ENCODE results near the gene MTERF4.

MTERF4 gene, protein sequence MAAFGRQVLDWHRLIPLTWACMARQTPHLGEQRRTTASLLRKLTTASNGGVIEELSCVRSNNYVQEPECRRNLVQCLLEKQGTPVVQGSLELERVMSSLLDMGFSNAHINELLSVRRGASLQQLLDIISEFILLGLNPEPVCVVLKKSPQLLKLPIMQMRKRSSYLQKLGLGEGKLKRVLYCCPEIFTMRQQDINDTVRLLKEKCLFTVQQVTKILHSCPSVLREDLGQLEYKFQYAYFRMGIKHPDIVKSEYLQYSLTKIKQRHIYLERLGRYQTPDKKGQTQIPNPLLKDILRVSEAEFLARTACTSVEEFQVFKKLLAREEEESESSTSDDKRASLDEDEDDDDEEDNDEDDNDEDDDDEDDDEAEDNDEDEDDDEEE

DNA sequence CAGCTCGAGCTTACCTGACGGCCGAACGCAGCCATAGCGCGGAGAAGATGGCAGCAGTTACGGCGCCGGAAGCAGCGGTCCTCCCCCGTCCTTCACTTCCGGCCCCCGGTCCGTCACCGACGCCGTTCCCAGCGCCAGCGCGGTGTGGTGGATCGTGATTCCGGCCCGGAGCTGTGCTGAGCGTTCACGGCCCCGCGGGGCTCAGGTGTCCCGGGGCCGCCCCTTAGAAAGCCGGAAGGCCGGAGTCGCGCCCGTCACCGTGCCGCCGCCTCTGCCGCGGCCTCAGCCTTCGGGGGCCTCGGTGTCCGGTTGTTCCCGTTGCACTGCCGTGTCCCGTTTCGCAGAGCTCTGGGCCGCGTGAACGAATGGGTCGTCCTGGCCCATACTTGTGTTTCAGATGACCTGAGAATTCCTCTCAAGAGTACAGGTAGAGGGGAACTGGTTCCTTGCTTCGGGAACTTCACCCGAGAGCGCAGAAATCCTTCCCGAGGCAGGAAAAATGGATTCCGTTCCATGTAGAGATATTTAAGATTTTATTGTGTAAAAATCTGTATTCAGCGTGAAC, at the start of gene MTERF4:
Gene MTERF4 (minus strand): TSS at position 49 of the 565 bp plus-strand sequence. CDS start 14 bp downstream, at position 35.
- peak; percentile 78 to 93 for DNase-seq (ENCODE audit: low spot score in 2 of 2)
- H3K9me3 Mint-ChIP-seq, result no peaks in the 10 kb centered on the region
- peaks cover 30% of the 10 kb centered on the region for H3K4me1 Mint-ChIP-seq
- peak; percentile 99 for ATAC-seq
- peak within 1 kb of the TSS; percentile 97 for H3K27ac Mint-ChIP-seq
- peak within 1 kb of the TSS; percentile 88 for H3K4me3 Mint-ChIP-seq
- H3K36me3 Mint-ChIP-seq, result peaks cover 45% of the 10 kb centered on the region

DNA sequence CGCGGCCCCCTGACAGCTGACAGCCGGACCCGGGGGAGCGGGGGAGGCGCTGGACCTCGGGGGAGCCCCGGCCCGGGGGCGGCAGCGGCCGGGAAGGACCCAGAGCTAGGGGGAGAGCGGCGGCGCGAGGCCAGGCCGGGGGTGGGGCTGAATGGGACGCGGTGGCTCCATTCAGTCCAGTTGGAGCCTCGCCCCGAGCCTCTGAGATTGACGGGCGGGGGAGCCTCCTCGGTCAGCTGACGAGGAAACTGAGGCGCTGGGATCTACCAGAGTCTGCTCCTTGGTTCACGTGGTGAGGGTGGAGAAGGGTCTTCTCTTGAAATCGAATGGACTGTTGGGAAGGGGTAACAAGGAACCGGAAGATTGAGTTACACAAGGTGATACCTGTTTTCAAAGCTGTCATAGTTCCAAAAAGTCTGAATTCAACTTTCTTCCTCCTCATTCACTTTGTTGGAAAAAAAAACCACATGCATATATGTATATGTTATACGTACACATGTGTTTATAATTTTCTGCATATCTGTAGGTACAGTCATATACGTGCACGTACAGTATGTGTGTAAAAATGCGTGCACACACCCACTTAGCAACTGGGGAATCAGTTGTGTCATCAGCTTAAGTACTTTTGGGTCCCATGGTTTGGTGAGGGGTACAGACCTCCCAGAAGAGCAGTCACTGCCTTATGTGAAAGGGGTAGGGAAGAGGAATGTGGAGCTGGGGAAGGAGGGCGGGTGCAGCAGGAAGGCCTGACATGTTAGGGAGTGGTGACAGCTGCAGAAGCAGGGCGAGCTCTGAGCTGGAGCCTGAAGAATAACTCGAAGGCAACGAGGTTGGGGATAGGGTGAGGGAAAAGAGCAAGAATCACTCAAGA, 48.8 kb upstream of the MTERF4 start:
- H3K36me3 Mint-ChIP-seq, result peaks cover 43% of the 10 kb centered on the region
- H3K9me3 Mint-ChIP-seq, result no peaks in the 10 kb centered on the region
- H3K4me3 Mint-ChIP-seq, result peak overlapping the region; percentile 99
- DNase-seq (ENCODE audit: low spot score in 2 of 2) (no peak), ATAC-seq (no peak)
- peak overlapping the region; percentile 95 for H3K27ac Mint-ChIP-seq
- H3K4me1 Mint-ChIP-seq, result peaks cover 50% of the 10 kb centered on the region

DNA sequence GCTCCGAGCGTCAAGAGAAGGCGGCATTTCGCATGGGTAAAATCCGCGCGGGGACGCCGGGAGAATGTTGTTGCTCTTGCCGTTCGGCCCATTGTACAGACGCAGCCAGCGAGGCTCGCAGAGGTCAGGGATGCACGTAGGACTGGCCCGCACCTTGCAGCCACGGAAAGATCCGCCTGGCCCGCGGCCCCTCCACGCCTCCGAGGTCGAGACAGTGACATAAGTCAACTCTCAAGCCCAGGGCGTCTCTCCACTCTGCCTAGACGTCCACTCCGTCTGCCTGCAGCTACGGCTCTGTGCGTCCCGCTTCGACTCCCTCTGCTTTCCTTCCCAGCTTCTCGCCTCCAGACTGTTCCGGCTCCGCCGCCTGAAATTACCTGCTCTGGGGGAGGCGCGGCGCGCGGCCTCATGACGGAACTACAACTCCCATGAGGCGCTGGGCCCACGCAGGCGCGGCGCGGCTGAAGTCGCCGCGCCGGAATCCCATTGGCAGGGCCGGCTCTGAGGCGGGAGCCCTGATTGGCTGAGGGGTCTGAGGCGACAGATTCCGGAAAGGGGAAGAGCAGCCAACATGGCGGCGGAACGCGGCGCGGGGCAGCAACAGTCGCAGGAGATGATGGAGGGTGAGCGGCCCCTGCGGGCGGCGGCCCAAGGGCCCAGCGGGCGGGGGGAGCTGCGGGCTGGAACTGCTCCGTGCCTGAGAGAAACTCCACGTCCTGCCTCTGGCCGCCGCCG, 48.0 kb upstream of the MTERF4 start, which contains the start of gene PPP1R7:
Gene PPP1R7 (plus strand): TSS at position 543 of the 735 bp plus-strand sequence. CDS start 29 bp downstream, at position 572.
- Mint-ChIP-seq H3K4me3 (peak within 1 kb of the TSS; percentile 99), H3K9me3 (no peaks in the 10 kb centered on the region), H3K27ac (peak within 1 kb of the TSS; percentile 95), H3K36me3 (peaks cover 44% of the 10 kb centered on the region), H3K4me1 (peaks cover 50% of the 10 kb centered on the region)
- ATAC-seq (peak; percentile 85), DNase-seq (ENCODE audit: low spot score in 2 of 2) (peak; percentile 76 to 91)

DNA sequence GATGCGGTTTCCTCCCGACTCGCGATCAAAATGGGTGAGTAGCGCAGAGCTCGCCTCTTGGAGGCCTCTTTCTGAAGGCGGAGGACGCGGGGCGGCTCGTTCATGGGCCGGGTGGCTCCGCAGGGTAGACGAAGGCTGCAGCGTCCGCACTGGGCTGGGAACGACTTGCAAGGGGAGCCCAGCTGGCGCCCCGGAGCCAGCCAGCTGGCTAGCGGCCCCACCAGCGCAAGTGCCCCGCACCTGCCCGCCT, 47.5 kb upstream of the MTERF4 start:
- DNase-seq (ENCODE audit: low spot score in 2 of 2) (no peak), ATAC-seq (peak; percentile 42)
- Mint-ChIP-seq H3K9me3 (no peaks in the 10 kb centered on the region), H3K4me1 (peaks cover 50% of the 10 kb centered on the region), H3K27ac (peak overlapping the region; percentile 95), H3K36me3 (peaks cover 42% of the 10 kb centered on the region), H3K4me3 (peak overlapping the region; percentile 99)

DNA sequence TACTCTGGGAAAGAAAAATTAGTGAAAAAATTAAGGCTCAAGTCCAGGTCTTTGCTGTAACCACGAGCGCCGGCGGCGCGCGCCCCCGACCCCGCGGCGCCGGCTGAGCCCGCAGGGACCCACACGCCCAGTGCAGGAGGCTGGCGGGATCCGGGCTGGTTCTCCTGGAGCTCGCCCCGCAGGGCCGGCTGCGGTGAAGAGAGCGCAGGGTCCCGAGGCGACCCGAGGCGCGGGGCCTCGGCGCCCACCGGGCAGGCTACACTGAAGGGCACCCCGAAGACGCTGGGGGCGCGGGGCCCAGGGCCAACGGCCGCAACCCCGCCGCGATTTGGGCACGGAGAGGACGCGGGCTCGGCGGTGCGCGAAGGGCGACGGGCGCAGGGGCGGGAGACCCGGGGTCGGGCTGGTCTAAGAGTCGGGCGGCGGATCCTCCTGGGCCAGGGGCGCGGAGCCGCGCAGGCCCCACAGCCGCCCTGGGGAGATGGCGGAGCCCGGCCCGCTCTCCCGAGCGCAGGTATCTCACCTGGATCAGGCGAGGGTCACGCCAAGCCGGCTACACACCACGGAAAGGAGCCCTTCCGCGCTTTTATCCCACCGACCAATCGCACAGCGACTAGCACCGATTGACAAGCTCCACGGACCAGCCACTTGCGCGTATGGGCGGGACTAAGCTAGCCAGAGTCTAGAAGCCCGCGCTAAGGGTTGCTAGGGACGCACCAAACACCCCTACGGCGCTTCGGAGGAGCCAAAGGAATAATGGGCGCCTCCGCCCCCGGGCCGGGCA, 47.0 kb upstream of the MTERF4 start, which contains the start of gene PASK:
Gene PASK (minus strand): TSS at position 582 of the 784 bp plus-strand sequence. CDS start 6,440 bp downstream, outside the sequence.
- Mint-ChIP-seq H3K4me1 (peaks cover 50% of the 10 kb centered on the region), H3K4me3 (peak within 1 kb of the TSS; percentile 99), H3K9me3 (no peaks in the 10 kb centered on the region), H3K36me3 (peaks cover 37% of the 10 kb centered on the region), H3K27ac (peak within 1 kb of the TSS; percentile 95)
- DNase-seq (ENCODE audit: low spot score in 2 of 2) (peak; percentile 75 to 94), ATAC-seq (peak; percentile 91)

DNA sequence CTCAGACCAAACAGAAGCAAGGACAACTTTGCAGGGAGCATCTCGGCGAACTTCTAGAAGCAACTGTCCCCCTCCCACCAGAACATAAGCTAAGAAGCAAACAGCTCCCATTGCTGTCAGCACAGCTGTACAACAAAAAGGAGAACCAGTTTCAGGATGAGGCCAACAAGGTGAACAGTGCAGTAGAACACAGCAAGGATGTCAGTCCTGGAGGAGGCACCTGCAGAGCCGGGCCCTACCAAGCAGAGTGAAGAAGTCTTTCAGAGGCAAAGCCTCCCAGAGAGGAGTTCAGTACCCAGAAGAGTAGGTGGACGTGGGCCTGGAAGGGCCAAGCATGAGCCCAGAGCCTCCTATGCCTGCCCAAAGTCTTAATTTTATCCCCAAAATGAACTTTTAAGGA, 46.2 kb upstream of the MTERF4 start:
- Mint-ChIP-seq H3K4me3 (peak overlapping the region; percentile 99), H3K9me3 (no peaks in the 10 kb centered on the region), H3K4me1 (peaks cover 45% of the 10 kb centered on the region), H3K27ac (peak overlapping the region; percentile 90), H3K36me3 (peaks cover 33% of the 10 kb centered on the region)
- DNase-seq (ENCODE audit: low spot score in 2 of 2) (no peak), ATAC-seq (no peak)

DNA sequence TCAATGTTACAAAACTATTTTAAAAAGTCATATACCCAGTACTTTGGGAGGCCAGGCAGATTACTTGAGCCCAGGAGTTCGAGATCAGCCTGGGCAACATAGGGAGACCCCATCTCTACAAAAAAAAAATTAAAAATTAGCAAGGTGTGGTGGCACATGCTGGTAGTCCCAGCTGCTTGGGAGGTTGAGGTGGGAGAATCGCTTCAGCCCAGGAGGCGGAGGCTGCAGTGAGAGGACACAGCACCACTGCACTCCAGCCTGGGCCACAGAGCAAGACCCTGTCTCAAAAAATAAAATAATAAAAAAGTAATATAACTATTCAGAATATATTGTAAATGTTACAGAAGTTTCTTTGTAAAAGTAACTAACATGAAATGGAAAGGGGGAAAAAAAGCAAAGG, 45.2 kb upstream of the MTERF4 start:
- Mint-ChIP-seq H3K36me3 (peaks cover 33% of the 10 kb centered on the region), H3K9me3 (no peaks in the 10 kb centered on the region), H3K27ac (no peak overlapping the region), H3K4me3 (peak overlapping the region; percentile 99), H3K4me1 (peaks cover 41% of the 10 kb centered on the region)
- ATAC-seq, result no peak
- no peak for DNase-seq (ENCODE audit: low spot score in 2 of 2)

DNA sequence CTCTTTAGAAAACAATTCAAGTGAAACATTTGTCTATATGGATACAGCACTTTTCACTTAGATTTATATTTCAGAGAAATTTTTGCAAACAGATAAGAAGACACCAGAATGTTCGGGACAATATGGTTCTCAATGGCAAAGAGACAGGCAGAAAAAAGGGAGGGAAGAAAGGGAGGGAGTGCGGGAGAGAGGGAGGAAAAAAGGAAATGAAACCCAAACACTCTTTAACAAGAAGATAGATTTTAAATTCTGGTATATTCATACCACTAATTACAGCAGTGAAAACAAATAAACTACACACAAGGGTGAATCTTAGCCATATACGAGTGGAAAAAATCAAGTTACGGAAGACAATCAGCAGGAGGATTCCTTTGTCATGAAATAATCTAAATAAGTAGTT, 44.2 kb upstream of the MTERF4 start:
- Mint-ChIP-seq H3K4me1 (peaks cover 41% of the 10 kb centered on the region), H3K27ac (no peak overlapping the region), H3K4me3 (no peak overlapping the region), H3K36me3 (peaks cover 28% of the 10 kb centered on the region), H3K9me3 (no peaks in the 10 kb centered on the region)
- DNase-seq (ENCODE audit: low spot score in 2 of 2), result no peak
- ATAC-seq, result no peak

DNA sequence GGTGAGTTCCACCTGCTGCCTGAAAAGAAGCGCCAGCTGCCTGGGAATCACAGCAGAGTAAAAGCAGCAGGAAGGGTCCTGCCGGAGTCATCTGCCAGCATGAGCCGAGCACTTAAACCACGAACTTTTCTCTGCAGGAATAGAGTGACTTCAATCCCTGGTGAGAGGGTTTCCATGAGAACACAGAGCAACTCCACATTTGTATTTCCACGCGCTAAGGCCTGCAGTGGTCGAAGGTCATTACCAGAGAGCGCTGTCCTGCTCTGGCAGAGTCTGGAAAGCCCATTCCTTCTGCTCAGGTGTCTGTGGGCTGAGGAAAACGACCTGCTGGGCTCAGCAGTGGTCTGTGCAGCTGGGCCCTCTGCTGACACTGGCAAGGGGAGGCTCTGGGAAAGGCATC, 40.5 kb upstream of the MTERF4 start:
- no peak overlapping the region for H3K4me3 Mint-ChIP-seq

DNA sequence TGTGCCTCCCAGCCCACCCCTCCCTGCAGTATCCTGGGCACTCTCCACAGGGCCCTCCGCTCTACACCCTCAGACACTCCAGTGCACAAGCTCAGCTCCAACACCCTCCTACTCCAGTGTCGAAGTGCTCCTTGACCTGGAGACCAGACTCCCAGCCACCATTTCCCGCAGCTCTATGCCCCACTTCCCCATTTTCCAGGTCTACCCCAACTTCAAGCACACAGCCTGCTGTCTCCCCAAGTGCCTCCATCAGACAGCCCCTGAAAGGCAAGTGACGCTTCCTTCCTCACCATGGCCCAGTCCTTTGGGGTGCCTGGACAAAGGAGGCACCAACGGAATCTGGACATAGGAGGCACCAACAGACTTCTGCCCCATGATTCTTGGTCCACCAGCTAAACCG, 40.0 kb upstream of the MTERF4 start:
- Mint-ChIP-seq H3K9me3 (no peaks in the 10 kb centered on the region), H3K4me1 (peaks cover 11% of the 10 kb centered on the region), H3K27ac (no peak overlapping the region), H3K4me3 (no peak overlapping the region), H3K36me3 (peaks cover 21% of the 10 kb centered on the region)
- ATAC-seq, result no peak
- DNase-seq (ENCODE audit: low spot score in 2 of 2), result no peak

More for the DNA sequence above, 40.5 kb upstream of the MTERF4 start:
- no peak for DNase-seq (ENCODE audit: low spot score in 2 of 2)
- ATAC-seq, result no peak
- Mint-ChIP-seq H3K9me3 (no peaks in the 10 kb centered on the region), H3K36me3 (peaks cover 21% of the 10 kb centered on the region), H3K27ac (no peak overlapping the region), H3K4me1 (peaks cover 12% of the 10 kb centered on the region)

DNA sequence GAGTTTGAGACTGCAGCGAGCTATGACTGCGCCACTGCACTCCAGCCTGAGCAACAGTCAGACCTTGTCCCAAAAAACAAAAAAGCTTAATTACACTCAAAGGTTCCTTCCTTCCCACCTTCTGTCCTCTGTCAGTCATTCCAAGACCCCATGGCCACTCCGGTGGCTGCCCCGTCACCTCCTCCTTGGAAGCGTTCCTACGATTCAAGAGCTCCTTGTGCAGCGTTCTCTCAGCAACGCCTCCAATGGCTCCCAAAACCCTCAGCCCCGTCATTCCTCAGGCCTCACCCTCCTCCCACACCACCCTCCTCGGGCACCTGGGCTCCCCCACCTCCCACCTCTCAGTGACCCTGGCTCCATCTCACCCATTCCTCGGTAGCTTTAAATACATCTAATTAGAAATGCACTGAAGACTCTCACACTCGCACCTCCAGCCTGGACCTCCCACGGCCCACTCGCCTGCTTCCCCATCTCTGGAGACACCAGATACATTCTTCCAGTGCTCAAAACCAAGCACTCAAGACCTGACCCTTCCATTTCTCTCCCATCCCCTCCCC, 39.2 kb upstream of the MTERF4 start:
- no peak overlapping the region for H3K4me3 Mint-ChIP-seq
- DNase-seq (ENCODE audit: low spot score in 2 of 2) (no peak), ATAC-seq (no peak)
- no peak overlapping the region for H3K27ac Mint-ChIP-seq
- no peaks in the 10 kb centered on the region for H3K9me3 Mint-ChIP-seq
- peaks cover 21% of the 10 kb centered on the region for H3K36me3 Mint-ChIP-seq
- peaks cover 11% of the 10 kb centered on the region for H3K4me1 Mint-ChIP-seq

DNA sequence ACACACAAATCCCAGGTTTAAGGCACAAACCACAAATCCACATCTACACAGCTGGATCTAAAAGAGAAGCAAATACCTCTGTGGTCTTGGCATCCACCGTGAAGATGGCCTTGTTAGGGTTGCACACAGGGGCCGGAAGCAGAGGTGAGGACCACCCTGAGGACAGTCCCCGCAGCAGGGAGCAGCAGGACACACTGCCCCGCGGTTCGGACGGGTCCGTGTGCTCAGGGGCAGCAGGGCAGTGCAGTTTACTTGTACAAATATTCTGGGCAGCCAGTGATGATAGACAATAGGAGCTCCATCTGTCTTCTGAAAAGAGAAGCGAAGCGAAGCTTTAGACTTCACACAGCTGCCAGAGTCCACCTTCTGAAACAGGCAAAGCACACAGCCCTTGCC, 38.4 kb upstream of the MTERF4 start:
- no peaks in the 10 kb centered on the region for H3K9me3 Mint-ChIP-seq
- DNase-seq (ENCODE audit: low spot score in 2 of 2) (no peak), ATAC-seq (no peak)
- H3K27ac Mint-ChIP-seq, result no peak overlapping the region
- peaks cover 21% of the 10 kb centered on the region for H3K36me3 Mint-ChIP-seq
- peaks cover 11% of the 10 kb centered on the region for H3K4me1 Mint-ChIP-seq
- H3K4me3 Mint-ChIP-seq, result no peak overlapping the region

DNA sequence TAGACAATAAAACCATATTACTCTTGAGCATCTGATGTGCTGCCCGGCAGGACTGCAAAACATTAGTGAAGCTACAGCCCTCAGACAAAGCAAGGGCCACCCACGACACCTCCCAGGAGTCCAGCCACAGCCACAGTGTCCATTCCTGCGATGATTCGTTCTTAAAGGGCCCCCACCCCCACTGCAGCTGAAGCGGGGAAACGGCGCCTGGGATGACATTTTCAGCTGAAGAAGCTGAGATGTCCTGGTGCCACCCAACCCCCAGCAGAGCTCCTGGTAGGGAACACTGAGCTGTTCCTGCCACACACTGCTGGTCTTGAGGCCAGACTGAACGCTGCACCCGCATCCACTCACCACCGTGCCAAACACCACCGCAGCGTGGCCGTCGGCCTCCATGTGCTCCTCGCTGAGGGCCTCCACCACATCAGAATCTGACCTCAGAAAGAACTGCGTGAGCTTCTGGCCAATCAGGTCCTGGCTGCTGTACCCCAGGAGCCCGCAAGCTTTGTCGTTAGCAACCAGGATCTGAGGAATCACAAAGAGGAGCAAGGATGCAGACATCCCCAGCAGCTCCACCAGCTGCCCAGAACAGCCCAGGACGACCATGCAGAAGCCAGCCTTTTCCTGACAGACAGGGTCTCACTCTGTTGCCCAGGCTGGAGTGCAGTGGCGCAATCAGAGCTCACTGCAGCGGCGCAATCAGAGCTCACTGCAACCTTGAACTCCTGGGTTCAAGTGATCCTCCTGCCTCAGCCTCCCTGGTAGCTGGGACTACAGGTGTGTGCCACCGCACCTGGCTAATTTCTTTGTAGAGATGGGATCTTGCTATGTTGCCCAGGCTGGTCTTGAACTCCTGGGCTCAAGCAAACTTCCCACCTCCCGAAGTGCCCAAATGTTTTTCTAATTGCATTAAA, 37.7 kb upstream of the MTERF4 start:
- Mint-ChIP-seq H3K9me3 (no peaks in the 10 kb centered on the region), H3K27ac (peak overlapping the region; percentile 16), H3K4me1 (peaks cover 11% of the 10 kb centered on the region), H3K36me3 (peaks cover 16% of the 10 kb centered on the region), H3K4me3 (no peak overlapping the region)
- no peak for ATAC-seq
- DNase-seq (ENCODE audit: low spot score in 2 of 2), result no peak

Measured in stimulated activated effector memory CD8-positive, alpha-beta T cell treated with anti-CD3 and anti-CD28 coated beads, Interleukin-12 subunit alpha, Interleukin-12 subunit beta, amount 100 ng/mL, for 72 hours (primary cell).